ENCODE data around the gene MIGA2.

MIGA2 gene

GRCh38 chr9:129038109-129038852 is 1.9 kb downstream of the MIGA2 start:
- Mint-ChIP-seq H3K4me3 (peak overlapping the region; percentile 92), H3K27ac (no peak overlapping the region), H3K4me1 (peaks cover 49% of the 10 kb centered on the region), H3K36me3 (peaks cover 15% of the 10 kb centered on the region), H3K27me3 (no peaks in the 10 kb centered on the region), H3K9me3 (no peaks in the 10 kb centered on the region)
- no peak for ATAC-seq

- no peak overlapping the region for H3K4me3 Mint-ChIP-seq
- peaks cover 49% of the 10 kb centered on the region for H3K4me1 Mint-ChIP-seq
- H3K36me3 Mint-ChIP-seq: peaks cover 21% of the 10 kb centered on the region
- H3K27me3 Mint-ChIP-seq: no peaks in the 10 kb centered on the region
- no peaks in the 10 kb centered on the region for H3K9me3 Mint-ChIP-seq
- H3K27ac Mint-ChIP-seq: no peak overlapping the region
- no peak for ATAC-seq
These were observed 3.8 kb downstream of the MIGA2 start for GRCh38 chr9:129040113-129040643.

- no peaks in the 10 kb centered on the region for H3K9me3 Mint-ChIP-seq
- H3K27me3 Mint-ChIP-seq: no peaks in the 10 kb centered on the region
- ATAC-seq: no peak
- H3K4me3 Mint-ChIP-seq: no peak overlapping the region
- peaks cover 21% of the 10 kb centered on the region for H3K36me3 Mint-ChIP-seq
- H3K4me1 Mint-ChIP-seq: peaks cover 36% of the 10 kb centered on the region
- no peak overlapping the region for H3K27ac Mint-ChIP-seq
These were observed 5.6 kb downstream of the MIGA2 start for GRCh38 chr9:129042016-129042415.

GRCh38 chr9:129052592-129052991 is 16.2 kb downstream of the MIGA2 start:
- H3K4me1 Mint-ChIP-seq: no peaks in the 10 kb centered on the region
- no peaks in the 10 kb centered on the region for H3K27me3 Mint-ChIP-seq
- H3K36me3 Mint-ChIP-seq: peaks cover 51% of the 10 kb centered on the region
- H3K4me3 Mint-ChIP-seq: no peak overlapping the region
- no peak overlapping the region for H3K27ac Mint-ChIP-seq
- no peak for ATAC-seq
- H3K9me3 Mint-ChIP-seq: no peaks in the 10 kb centered on the region

GRCh38 chr9:129053020-129053419 is 16.6 kb downstream of the MIGA2 start:
- Mint-ChIP-seq H3K4me3 (no peak overlapping the region), H3K4me1 (no peaks in the 10 kb centered on the region)

GRCh38 chr9:129054163-129054851 is 17.9 kb downstream of the MIGA2 start:
- H3K4me1 Mint-ChIP-seq: no peaks in the 10 kb centered on the region
- H3K4me3 Mint-ChIP-seq: no peak overlapping the region
- ATAC-seq: no peak
- H3K36me3 Mint-ChIP-seq: peaks cover 42% of the 10 kb centered on the region
- no peak overlapping the region for H3K27ac Mint-ChIP-seq
- no peaks in the 10 kb centered on the region for H3K27me3 Mint-ChIP-seq
- no peaks in the 10 kb centered on the region for H3K9me3 Mint-ChIP-seq

More at GRCh38 chr9:129053020-129053419, 16.6 kb downstream of the MIGA2 start:
- ATAC-seq: no peak
- Mint-ChIP-seq H3K27me3 (no peaks in the 10 kb centered on the region), H3K9me3 (no peaks in the 10 kb centered on the region), H3K36me3 (peaks cover 47% of the 10 kb centered on the region), H3K27ac (no peak overlapping the region)

- no peak for ATAC-seq
- H3K36me3 Mint-ChIP-seq: peaks cover 29% of the 10 kb centered on the region
- H3K27me3 Mint-ChIP-seq: no peaks in the 10 kb centered on the region
- no peak overlapping the region for H3K4me3 Mint-ChIP-seq
- no peaks in the 10 kb centered on the region for H3K4me1 Mint-ChIP-seq
- no peak overlapping the region for H3K27ac Mint-ChIP-seq
- H3K9me3 Mint-ChIP-seq: no peaks in the 10 kb centered on the region
These were observed 22.8 kb downstream of the MIGA2 start for GRCh38 chr9:129058965-129059795.

GRCh38 chr9:129059796-129060785 is 23.7 kb downstream of the MIGA2 start:
- Mint-ChIP-seq H3K9me3 (no peaks in the 10 kb centered on the region), H3K27ac (no peak overlapping the region), H3K27me3 (no peaks in the 10 kb centered on the region), H3K4me3 (no peak overlapping the region), H3K4me1 (no peaks in the 10 kb centered on the region), H3K36me3 (peaks cover 22% of the 10 kb centered on the region)
- no peak for ATAC-seq

GRCh38 chr9:129060991-129061390 is 24.6 kb downstream of the MIGA2 start:
- Mint-ChIP-seq H3K4me3 (no peak overlapping the region), H3K36me3 (peaks cover 28% of the 10 kb centered on the region), H3K4me1 (no peaks in the 10 kb centered on the region), H3K9me3 (no peaks in the 10 kb centered on the region), H3K27me3 (no peaks in the 10 kb centered on the region), H3K27ac (no peak overlapping the region)
- ATAC-seq: no peak

GRCh38 chr9:129063061-129063460 is 26.6 kb downstream of the MIGA2 start:
- no peak for ATAC-seq
- Mint-ChIP-seq H3K27ac (no peak overlapping the region), H3K9me3 (no peaks in the 10 kb centered on the region), H3K36me3 (peaks cover 35% of the 10 kb centered on the region), H3K27me3 (no peaks in the 10 kb centered on the region), H3K4me3 (no peak overlapping the region), H3K4me1 (peaks cover under 1% of the 10 kb centered on the region)

- Mint-ChIP-seq H3K27me3 (no peaks in the 10 kb centered on the region), H3K9me3 (no peaks in the 10 kb centered on the region), H3K27ac (no peak overlapping the region), H3K4me1 (peaks cover 15% of the 10 kb centered on the region), H3K4me3 (no peak overlapping the region), H3K36me3 (peaks cover 33% of the 10 kb centered on the region)
- no peak for ATAC-seq
These were observed 28.1 kb downstream of the MIGA2 start for GRCh38 chr9:129064499-129064908.

GRCh38 chr9:129068110-129068509 is 31.7 kb downstream of the MIGA2 start:
- Mint-ChIP-seq H3K9me3 (no peaks in the 10 kb centered on the region), H3K36me3 (peaks cover 33% of the 10 kb centered on the region), H3K27ac (peak overlapping the region; percentile 88), H3K4me1 (peaks cover 23% of the 10 kb centered on the region), H3K27me3 (no peaks in the 10 kb centered on the region), H3K4me3 (no peak overlapping the region)
- ATAC-seq: no peak

GRCh38 chr9:129068990-129069861 is 32.8 kb downstream of the MIGA2 start:
- ATAC-seq: peak; percentile 95
- Mint-ChIP-seq H3K9me3 (no peaks in the 10 kb centered on the region), H3K4me3 (peak overlapping the region; percentile 61), H3K27ac (peak overlapping the region; percentile 88), H3K27me3 (no peaks in the 10 kb centered on the region), H3K36me3 (peaks cover 25% of the 10 kb centered on the region), H3K4me1 (peaks cover 23% of the 10 kb centered on the region)

All from stimulated activated memory B cell treated with anti-CD40 and anti-IgM and Interleukin-4, amounts not matched to agents 10 μg/mL and 1 μg/mL and 100 μg/mL, for 72 hours (primary cell).